HepG2 (cell line): ENCODE results near the gene DCAF7. TPM values are rescaled to one million over a fixed set of nuclear protein-coding genes. Genes with fewer than 3 reads are reported as not detected.
A peak's percentile ranks its signal among the peaks of the same experiment; 100 is the strongest.

Experiments
- ETV6 ChIP-seq: sonication (generic); formaldehyde crosslinking; conservative IDR thresholded peaks from 2 replicates; pipeline ENCODE4 v1.4.0; 2020; ENCODE audit warnings: missing genetic modification reagents
- HHEX ChIP-seq: IDR thresholded peaks from 2 replicates; pipeline ENCODE4 v1.6.1; 2016; ENCODE audit warnings: control low read depth
- HIC2 ChIP-seq: sonication (generic); formaldehyde crosslinking; IDR thresholded peaks from 2 replicates; pipeline ENCODE4 v1.9.0; 2022; ENCODE audit warnings: low read depth, missing genetic modification reagents
- IKZF5 ChIP-seq: IDR thresholded peaks from 2 replicates; pipeline ENCODE4 v1.6.1; 2018; ENCODE audit warnings: missing genetic modification reagents, mild to moderate bottlenecking, missing compliant biosample characterization
- KLF13 ChIP-seq: sonication (generic); formaldehyde crosslinking; IDR thresholded peaks from 2 replicates; pipeline ENCODE4 v1.4.0; 2020; ENCODE audit warnings: mild to moderate bottlenecking, missing genetic modification reagents
- MBNL3 ChIP-seq: fragments of 250-450 bp; sonication (Bioruptor Pico); conservative IDR thresholded peaks from 2 replicates; pipeline ENCODE4 v1.8.0; 2022; ENCODE audit warnings: mild to moderate bottlenecking, inconsistent platforms
- MIER2 ChIP-seq: IDR thresholded peaks from 2 replicates; pipeline ENCODE4 v1.6.1; 2016; ENCODE audit warnings: missing biosample characterization, missing genetic modification reagents
- NR2C2 ChIP-seq: sonication (generic); formaldehyde crosslinking; IDR thresholded peaks from 2 replicates; pipeline ENCODE4 v1.4.0; 2020; ENCODE audit warnings: missing genetic modification reagents, mild to moderate bottlenecking, moderate library complexity, borderline replicate concordance
- RAD21 ChIP-seq: fragments of 450-650 bp; formaldehyde crosslinking; IDR thresholded peaks from 2 replicates; pipeline ENCODE4 v1.5.0; 2020; ENCODE audit warnings: mild to moderate bottlenecking
- ZBTB3 ChIP-seq: sonication (generic); formaldehyde crosslinking; IDR thresholded peaks from 2 replicates; pipeline ENCODE4 v1.4.0; 2020; ENCODE audit warnings: low read depth, mild to moderate bottlenecking, moderate library complexity, missing genetic modification reagents, borderline replicate concordance
- ZMYM2 ChIP-seq: sonication (generic); formaldehyde crosslinking; IDR thresholded peaks from 2 replicates; pipeline ENCODE4 v1.8.0; 2022; ENCODE audit warnings: mild to moderate bottlenecking, missing genetic modification reagents
- ZNF205 ChIP-seq: IDR thresholded peaks from 2 replicates; pipeline ENCODE4 v1.6.1; 2018; ENCODE audit warnings: missing biosample characterization, missing genetic modification reagents
- ZNF260 ChIP-seq: sonication (generic); formaldehyde crosslinking; IDR thresholded peaks from 2 replicates; pipeline ENCODE4 v1.4.0; 2020; ENCODE audit warnings: missing genetic modification reagents, low read depth, mild to moderate bottlenecking, borderline replicate concordance
- ZNF550 ChIP-seq: sonication (generic); formaldehyde crosslinking; IDR thresholded peaks from 2 replicates; pipeline ENCODE4 v1.4.0; 2020; ENCODE audit warnings: mild to moderate bottlenecking, missing genetic modification reagents, borderline replicate concordance
- ZNF724P ChIP-seq: sonication (generic); formaldehyde crosslinking; IDR thresholded peaks from 2 replicates; pipeline ENCODE4 v1.8.0; 2022; ENCODE audit warnings: missing genetic modification reagents, borderline replicate concordance
- ZNF792 ChIP-seq: IDR thresholded peaks from 2 replicates; pipeline ENCODE4 v1.6.1; 2016
- ZNF879 ChIP-seq: sonication (generic); formaldehyde crosslinking; IDR thresholded peaks from 2 replicates; pipeline ENCODE4 v1.8.1; 2023; ENCODE audit warnings: missing genetic modification reagents
- polyA plus RNA-seq, 8 experiments: library from polyadenylated mRNA; depleted of rRNA in 3 of 8; stranded (reverse) in 7 of 8; unstranded in 1 of 8; fragments of >200 nt; fragmentation: Illumina TruSeq in 4 of 8; extraction: Trizol in 4 of 8; gene quantifications; 2 replicates each; pipeline versions ENCODE4 v1.2.1 to v1.2.3, GENCODE V29; 2011 to 2016; ENCODE audit warnings: low read depth in 4 of 8, missing spikeins in 1 of 8, mixed read lengths in 1 of 8; ENCODE audit not compliant: insufficient read depth in 1 of 8
- total RNA-seq, 5 experiments: library from RNA; depleted of rRNA; stranded (reverse); fragments of >200 nt; fragmentation: Illumina TruSeq; extraction: Trizol; gene quantifications; 2 replicates each; pipeline ENCODE4 v1.2.3, GENCODE V29; 2016; ENCODE audit warnings: low read depth in 1 of 5
- TF ChIP-seq, protein P1 (sequence below): sonication (generic); formaldehyde crosslinking; IDR thresholded peaks from 2 replicates; pipeline ENCODE4 v1.5.0; 2020; ENCODE audit warnings: missing genetic modification reagents
- TF ChIP-seq, protein P2 (sequence below): sonication (generic); formaldehyde crosslinking; IDR thresholded peaks from 2 replicates; pipeline ENCODE4 v1.4.0; 2020; ENCODE audit warnings: mild to moderate bottlenecking, missing genetic modification reagents
- TF ChIP-seq, protein P3 (sequence below): sonication (generic); formaldehyde crosslinking; IDR thresholded peaks from 2 replicates; pipeline ENCODE4 v1.5.1; 2020; ENCODE audit warnings: mild to moderate bottlenecking, missing genetic modification reagents

The DCAF7 gene
- total and polyA plus RNA-seq, 2 of the 13 experiments (the other 11 are each of a cell fraction or from before 2014, with no cell fraction given): 55.2 to 73.4 TPM

DNA sequence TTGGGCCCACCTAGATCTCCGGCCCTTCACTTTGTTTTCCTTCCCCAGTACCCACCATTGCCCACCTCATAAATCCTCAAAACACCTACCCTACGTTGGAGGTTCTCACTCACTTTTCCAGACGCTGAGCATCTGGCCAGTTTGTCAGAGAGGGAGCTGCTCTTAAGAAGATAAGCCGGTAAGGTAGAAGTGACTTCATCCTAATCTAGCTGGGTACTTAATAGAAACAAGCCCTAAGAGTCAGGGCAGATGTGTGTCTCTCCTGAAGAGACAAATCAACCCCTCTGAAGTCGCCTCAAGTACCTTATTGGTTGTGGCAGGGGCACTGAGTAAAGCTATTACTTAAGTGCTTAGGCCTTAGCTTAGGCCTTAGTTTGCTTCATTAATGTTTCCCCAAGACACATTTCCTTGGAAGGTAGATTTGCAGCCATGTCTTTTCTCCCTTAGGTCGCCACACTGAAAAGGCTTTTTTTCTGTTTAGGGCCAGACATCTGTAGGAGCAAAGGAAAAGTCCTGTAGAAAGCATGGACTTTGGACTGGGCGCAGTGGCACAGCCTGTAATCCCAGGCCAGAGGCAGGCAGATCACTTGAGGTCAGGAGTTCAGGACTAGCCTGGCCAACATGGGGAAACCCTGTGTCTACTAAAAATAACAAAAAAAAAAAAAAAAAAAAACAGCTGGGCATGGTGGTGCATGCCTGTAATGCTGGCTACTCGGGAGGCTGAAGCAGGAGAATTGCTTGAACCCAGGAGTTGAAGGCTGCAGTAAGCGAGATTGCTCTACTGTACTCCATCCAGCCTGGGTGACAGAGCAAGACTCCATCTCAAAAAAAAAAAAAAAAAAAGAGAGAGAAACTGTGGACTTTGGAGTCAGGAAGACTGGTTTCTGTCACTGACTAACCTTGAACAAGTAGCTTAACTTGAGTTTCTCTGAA lies 51.4 kb downstream of the DCAF7 start (continued):
- no peak for TF ChIP-seq MBNL3 (CRISPR knock-in tag)
- TF ChIP-seq ZNF260 (CRISPR knock-in tag): no peak
- TF ChIP-seq, protein P1, sequence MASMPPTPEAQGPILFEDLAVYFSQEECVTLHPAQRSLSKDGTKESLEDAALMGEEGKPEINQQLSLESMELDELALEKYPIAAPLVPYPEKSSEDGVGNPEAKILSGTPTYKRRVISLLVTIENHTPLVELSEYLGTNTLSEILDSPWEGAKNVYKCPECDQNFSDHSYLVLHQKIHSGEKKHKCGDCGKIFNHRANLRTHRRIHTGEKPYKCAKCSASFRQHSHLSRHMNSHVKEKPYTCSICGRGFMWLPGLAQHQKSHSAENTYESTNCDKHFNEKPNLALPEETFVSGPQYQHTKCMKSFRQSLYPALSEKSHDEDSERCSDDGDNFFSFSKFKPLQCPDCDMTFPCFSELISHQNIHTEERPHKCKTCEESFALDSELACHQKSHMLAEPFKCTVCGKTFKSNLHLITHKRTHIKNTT (CRISPR knock-in tag): no peak
- TF ChIP-seq ZNF205 (CRISPR knock-in tag): no peak; the same call in 1 of the 2 replicates
- no peak for TF ChIP-seq ZNF792 (CRISPR knock-in tag)
- no peak for TF ChIP-seq HIC2 (CRISPR knock-in tag)
- TF ChIP-seq ZMYM2 (CRISPR knock-in tag): peak; percentile 45; the same call in 1 of the 2 replicates
- TF ChIP-seq KLF13 (CRISPR knock-in tag): no peak
- no peak for TF ChIP-seq RAD21 (CRISPR knock-in tag)
- TF ChIP-seq, protein P2, sequence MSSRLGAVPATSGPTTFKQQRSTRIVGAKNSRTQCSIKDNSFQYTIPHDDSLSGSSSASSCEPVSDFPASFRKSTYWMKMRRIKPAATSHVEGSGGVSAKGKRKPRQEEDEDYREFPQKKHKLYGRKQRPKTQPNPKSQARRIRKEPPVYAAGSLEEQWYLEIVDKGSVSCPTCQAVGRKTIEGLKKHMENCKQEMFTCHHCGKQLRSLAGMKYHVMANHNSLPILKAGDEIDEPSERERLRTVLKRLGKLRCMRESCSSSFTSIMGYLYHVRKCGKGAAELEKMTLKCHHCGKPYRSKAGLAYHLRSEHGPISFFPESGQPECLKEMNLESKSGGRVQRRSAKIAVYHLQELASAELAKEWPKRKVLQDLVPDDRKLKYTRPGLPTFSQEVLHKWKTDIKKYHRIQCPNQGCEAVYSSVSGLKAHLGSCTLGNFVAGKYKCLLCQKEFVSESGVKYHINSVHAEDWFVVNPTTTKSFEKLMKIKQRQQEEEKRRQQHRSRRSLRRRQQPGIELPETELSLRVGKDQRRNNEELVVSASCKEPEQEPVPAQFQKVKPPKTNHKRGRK: no peak
- TF ChIP-seq, protein P3, sequence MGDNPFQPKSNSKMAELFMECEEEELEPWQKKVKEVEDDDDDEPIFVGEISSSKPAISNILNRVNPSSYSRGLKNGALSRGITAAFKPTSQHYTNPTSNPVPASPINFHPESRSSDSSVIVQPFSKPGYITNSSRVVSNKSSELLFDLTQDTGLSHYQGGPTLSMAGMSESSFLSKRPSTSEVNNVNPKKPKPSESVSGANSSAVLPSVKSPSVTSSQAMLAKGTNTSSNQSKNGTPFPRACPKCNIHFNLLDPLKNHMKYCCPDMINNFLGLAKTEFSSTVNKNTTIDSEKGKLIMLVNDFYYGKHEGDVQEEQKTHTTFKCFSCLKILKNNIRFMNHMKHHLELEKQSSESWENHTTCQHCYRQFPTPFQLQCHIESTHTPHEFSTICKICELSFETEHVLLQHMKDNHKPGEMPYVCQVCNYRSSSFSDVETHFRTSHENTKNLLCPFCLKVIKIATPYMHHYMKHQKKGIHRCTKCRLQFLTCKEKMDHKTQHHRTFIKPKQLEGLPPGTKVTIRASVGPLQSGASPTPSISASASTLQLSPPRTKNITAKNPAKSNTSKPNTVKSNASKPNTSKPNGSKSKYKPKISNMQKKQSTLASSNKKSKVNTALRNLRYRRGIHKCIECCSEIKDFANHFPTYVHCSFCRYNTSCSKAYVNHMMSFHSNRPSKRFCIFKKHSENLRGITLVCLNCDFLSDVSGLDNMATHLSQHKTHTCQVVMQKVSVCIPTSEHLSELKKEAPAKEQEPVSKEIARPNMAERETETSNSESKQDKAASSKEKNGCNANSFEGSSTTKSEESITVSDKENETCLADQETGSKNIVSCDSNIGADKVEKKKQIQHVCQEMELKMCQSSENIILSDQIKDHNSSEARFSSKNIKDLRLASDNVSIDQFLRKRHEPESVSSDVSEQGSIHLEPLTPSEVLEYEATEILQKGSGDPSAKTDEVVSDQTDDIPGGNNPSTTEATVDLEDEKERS (CRISPR knock-in tag): no peak
- peak; percentile 35; the same call in 1 of the 2 replicates for TF ChIP-seq IKZF5 (CRISPR knock-in tag)
- TF ChIP-seq NR2C2: no peak
- TF ChIP-seq ZNF879 (CRISPR knock-in tag): no peak
- TF ChIP-seq ZBTB3 (CRISPR knock-in tag): no peak
- TF ChIP-seq MIER2: no peak
- no peak for TF ChIP-seq ETV6 (CRISPR knock-in tag)
- no peak for TF ChIP-seq ZNF550 (CRISPR knock-in tag)
- no peak for TF ChIP-seq HHEX (CRISPR knock-in tag)
- no peak for TF ChIP-seq ZNF724P
